ENCODE measurements around the gene GBGT1.

- TF ChIP-seq CTCF (IDR thresholded peaks at IDR 0.05): no peak
- no peak for TF ChIP-seq POLR2A (IDR thresholded peaks at IDR 0.05)
Measured at GRCh38 chr9:133122605-133122934, 41.1 kb downstream of the GBGT1 start.

Data from breast epithelium (tissue), 3 donors.